Left renal cortex interstitium (tissue), 4 donors: Measurements from ENCODE around the gene FBXO42. TPM values are rescaled to one million over a fixed set of nuclear protein-coding genes. Genes with fewer than 3 reads are reported as not detected.
"Not testable (repeated sequence)": the region's sequence is repeated elsewhere in the genome, so short reads cannot be mapped to it uniquely, and the experiment has no call there.

Experiments
- DNase-seq, 4 donors: peaks; one replicate each; pipeline ENCODE4 v3.0.0-alpha.2; 2013; ENCODE audit warnings: low read depth in 4 of 4, low spot score in 2 of 4, missing footprints in 1 of 4
- polyA plus RNA-seq, 4 donors: library from polyadenylated mRNA; unstranded; fragments of 120-200 nt; gene quantifications; one replicate each; pipeline ENCODE4 v1.2.1, GENCODE V29; 2013; ENCODE audit not compliant: insufficient read length in 4 of 4

Gene FBXO42
- polyA plus RNA-seq, 4 donors = 18.3 to 24.0 (median 21.4) TPM

DNA sequence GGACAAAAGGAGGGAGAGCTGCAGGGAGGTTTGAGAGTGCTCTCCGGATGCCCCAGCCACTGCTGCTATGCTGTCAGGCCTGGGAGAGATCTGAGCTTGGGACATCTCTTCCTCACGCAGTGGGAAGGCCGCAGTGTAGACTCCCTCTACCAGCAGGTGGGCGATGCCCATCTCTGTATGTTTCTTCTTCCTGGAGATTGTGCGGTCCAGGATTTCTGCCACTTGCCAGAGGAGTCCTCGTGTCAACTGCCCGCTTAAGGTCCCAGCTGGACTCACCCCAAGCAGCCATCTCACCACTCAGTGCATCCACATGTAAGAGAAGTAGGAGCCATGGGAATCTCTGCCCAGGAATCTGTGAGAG, 126.2 kb downstream of the FBXO42 start:
- DNase-seq = no peak

DNA sequence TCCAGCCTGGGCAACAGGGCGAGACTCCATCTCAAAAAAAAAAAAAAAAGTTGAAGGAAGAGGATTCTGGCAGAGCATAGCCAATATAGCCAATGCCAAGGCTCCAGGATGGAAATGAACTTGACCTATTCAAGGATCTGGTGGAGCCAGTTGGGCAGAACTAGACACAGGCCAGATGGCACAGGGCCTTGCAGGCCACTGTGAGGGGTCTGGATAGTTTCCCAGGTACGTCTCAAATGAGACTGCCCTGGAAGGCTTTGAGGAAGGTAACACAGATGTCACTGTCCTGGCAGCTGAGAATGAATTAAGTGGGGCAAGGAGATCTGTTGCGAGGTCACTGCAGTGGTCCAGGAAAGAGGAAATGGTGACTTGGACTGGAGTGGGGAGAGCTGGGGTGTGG, 127.8 kb downstream of the FBXO42 start:
- DNase-seq = no peak

DNA sequence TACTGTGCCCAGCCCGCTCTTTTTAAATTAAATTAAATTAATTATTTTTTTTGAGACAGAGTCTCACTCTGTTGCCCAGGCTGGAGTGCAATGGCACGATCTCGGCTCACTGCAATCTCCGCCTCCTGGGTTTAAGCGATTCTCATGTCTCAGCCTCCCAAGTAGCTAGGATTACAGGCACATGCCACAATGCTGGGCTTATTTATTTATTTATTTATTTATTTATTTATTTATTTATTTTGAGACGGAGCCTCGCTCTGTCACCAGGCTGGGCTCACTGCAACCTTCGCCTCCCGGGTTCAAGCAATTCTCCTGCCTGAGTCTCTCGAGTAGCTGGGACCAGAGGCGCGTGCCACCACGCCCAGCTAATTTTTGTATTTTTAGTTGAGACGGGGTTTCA, 129.6 kb downstream of the FBXO42 start:
- not testable (repeated sequence) for DNase-seq

DNA sequence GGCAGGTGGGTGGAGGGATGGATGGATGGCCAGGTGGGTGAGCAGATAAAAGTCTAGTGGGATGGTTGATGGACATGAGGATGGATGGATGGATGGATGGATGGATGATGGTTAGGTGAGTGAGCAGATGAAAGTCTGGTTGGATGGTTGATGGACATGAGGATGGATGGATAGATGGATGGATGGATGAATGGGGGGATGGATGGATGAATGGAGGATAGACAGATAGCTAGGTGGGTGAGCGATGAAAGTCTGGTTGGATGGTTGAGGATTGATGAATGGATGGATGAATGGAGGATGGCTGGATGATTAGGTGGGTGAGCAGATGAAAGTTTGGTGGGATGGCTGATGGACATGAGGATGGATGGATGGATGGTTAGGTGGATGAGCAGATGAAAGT, 130.8 kb downstream of the FBXO42 start:
- DNase-seq = no peak

DNA sequence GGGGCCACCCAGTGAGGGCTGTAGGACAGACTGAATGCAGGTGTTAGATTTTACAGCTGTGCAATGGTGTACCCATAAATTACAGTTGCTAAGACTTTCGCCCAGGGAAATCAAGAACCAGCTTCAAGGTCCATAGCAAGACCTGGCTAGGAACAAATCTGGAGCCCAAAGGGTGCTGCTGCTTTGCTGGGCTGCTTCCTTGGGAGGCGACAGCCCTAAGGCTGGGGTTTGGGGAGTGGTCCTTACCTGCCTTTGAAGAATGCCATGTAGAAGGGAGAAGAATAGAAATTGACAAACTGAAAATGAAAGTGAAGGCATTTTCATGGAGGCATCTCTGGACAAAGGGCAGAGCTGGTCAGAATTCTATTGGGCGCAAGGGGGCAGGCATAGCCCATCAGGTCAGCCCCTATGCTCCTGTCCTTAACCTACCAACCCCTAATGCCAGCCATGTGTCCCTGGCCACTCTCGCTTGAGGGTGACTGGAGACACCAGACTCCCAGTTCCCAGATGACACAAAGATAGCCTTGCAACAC, 132.2 kb downstream of the FBXO42 start:
- no peak for DNase-seq

DNA sequence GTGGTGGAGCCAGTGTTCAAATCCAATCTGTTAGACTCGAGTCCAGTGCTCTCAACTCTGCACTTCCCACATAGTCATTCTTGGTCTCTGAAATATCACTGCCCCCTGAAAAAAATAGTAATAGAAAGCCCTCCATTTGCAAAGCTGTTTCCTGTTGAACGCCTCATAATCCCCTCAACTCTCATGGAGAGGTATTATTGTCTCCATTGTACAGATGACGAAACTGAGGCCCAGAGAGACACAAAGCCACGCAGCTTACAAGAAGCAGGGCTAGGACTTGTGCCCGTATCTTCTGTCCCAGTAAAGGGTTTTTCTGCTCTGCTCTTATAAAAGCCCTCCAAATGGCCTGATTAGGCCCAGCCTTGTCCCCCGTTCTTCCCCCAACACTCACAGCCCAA, 133.6 kb downstream of the FBXO42 start:
- DNase-seq = no peak

DNA sequence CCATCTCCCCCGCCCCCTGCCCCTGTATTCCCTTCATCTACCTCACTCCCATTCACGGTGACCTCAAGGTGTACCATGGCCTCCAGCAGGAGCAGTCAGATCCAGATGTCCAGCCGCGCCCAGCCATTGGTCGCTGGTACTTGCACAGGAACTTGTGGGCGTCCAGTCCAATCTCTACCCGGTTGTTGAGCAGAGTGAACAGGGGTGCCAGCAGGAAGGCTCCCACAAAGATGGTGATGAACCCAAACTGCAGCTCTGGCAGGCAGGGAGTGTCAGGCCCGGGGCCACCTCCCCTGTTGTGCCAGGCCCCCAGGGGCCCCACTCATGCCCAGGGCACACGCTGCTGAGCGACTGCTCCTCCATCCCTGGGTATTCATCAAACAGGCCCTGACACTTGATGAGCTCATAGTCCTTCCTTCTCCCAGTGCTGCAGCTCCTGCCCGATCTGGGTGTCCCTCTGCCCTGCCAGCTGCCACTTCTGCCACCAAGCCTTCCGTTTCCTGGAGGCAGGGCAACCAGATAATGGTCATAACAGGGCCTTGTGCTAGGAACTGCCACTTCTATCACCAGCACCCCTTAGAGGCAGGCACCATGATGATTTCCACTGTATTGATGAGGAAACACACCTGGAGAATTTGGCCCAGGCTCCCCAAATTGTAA, 134.1 kb downstream of the FBXO42 start:
- no peak for DNase-seq

DNA sequence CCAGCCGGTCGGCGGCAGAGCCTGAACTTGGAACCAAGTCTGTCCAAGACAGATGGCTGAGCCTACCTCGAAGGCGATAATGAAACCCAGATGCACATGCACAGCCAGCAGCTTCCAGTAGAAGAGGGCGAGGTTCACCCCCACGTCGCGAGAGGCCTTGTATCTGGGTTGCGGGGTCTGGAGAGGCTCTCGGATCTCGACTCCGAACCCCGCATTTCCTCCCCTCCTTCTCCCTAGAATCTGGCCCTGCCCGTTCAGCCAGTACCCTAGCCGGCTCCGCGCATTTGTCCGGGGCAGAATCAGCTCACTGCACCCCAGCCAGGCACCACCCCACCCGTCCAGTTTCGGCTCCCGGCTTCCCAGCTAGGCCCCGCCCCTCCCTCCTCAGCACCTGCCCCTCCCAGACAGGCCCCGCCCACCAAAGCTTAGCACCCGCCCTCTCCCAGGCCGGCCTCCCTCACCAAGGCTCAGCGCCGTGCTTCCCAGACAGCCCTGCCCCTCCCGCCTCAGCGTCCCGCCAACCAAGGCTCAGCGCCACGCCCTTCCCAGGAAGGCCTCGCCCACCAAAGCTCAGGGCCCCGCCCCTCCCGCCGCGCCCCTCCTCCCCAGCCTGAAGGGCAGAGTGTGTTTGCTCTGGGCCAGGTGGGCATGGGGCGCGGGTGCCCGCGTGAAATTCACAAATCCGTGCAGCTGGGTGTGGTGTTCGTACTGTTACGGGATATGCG, 135.1 kb downstream of the FBXO42 start:
- DNase-seq = peak in 3 of 4 donors; percentile 82 to 90 (median 86)

DNA sequence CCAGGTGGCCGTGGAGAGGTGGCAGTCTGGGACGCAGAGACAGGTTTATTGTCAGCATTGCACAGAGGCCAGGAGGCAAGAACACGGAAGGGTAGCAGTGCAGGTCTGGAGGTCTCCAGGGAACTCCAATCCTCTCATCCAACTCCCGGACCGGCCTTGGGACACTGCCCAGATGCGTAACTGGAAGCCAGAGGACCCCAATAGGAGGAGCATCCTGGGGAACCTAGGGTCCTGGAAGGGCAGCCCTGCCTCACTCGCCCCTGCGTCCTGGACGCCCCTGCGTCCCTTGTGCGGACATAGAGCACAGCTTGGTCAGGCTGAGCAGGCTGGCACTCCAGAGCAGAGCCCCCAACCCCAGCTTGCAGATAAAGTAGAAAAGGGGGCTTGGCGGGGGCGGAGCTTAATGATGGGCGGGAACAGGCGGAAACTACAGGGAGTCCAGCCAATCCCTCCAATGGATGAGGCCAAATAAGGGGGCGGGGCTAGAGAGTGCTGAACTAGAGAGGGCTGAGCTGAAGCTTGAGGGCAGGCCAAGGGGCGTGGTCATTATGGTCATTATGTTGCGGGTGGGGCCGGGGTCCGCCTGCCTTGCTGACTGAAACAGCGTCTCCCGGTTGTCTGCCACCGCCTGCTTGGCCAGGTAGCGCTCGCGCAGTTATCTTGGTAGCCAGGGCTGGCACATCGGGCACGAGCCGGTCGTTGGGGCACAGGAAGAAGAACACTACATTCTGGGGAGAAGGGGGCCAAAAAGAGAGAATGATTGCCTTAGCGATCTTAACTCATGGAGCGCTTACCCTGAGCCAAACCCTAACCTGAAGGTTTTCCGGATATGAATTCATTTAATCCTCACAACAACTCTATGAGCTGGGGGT, 136.2 kb downstream of the FBXO42 start:
- peak in 1 of 4 donors; percentile 89 for DNase-seq

DNA sequence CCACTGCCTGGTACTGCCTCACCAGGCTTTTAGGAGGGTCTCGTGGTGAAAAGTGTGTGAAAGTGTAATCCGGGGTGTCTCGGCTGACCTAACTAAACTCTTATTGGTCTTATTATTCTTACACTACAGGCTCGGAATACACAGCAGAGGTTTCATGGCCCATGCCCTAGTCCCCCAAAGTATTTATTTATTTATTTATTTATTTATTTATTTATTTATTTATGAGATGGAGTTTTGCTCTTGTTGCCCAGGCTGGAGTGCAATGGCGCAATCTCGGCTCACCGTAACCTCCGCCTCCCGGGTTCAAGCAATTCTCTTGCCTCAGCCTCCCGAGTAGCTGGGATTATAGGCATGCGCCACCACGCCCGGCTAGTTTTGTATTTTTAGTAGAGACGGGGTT, 137.0 kb downstream of the FBXO42 start:
- not testable (repeated sequence) for DNase-seq

DNA sequence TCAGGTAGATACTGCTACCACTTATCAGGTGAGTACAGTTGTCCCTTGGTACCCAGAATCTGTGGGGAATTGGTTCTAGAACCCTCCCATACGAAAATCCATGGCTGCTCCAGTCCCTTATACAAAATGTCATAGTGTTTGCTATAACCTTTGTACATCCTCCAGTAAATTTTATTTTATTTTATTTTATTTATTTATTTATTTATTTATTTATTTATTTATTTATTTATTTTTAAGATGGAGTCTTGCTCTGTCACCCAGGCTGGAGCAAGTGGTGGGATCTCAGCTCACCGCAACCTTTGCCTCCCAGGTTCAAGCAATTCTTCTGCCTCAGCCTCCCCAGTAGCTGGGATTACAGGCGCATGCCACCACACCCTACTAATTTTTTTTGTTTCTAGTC, 138.7 kb downstream of the FBXO42 start:
- DNase-seq = not testable (repeated sequence)

DNA sequence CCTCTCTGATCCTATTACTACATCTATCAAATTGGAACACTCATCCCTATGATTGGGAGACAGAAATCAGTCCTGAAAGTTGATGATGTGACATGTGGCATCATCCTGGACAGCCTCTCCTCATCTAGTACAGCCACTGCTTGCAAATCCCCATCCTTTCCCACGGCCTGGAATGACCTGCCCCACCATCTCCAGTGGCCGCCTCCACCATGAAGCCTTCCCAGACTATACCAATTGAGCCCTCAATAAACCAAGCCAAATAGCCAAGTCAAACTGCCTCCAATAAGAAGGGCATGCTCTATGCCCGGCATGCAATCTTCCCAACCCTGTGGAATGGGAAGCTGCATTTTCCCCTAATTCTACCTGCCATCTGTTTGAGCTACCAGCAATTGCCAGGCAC, 139.3 kb downstream of the FBXO42 start:
- no peak for DNase-seq

DNA sequence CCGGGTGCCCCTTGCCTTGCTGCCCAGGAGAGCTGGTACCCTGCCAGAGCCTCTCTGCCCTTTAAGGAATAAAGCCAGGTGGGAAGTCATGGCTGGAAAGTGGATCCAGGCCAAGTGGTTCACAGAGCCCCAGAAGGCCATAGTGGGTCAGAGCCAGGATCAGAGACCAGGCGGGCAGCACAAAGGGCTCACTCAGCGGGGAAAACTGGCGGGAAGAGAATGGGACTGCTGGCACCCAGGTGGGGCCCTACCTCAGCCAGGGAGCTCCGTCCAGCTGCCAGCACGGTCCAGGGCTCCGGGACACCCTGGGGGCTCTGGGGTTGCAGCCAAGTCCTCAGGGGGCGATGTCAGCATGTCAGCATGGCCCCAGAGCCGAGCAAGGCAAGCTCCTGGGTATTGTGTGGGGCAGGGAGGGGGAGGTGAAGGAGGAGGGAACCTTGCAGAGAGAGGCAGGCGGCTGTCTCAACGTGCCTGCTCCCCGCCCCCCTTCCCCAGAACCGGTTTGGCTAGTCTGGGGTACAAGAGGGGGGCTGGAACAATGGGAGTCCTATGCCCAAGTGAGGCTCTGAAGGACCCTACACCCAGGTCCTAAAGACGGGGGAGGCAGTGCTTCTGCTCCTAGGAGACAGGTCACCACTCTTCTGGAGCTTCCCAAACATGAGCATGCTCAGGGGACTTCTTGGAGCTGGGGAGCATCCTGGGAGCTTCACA, 139.9 kb downstream of the FBXO42 start, which contains the start of gene ARHGEF19:
Gene ARHGEF19 (minus strand): TSS at position 402 of the 711 bp plus-strand sequence. CDS start 3,598 bp downstream, outside the sequence.
- DNase-seq = no peak

DNA sequence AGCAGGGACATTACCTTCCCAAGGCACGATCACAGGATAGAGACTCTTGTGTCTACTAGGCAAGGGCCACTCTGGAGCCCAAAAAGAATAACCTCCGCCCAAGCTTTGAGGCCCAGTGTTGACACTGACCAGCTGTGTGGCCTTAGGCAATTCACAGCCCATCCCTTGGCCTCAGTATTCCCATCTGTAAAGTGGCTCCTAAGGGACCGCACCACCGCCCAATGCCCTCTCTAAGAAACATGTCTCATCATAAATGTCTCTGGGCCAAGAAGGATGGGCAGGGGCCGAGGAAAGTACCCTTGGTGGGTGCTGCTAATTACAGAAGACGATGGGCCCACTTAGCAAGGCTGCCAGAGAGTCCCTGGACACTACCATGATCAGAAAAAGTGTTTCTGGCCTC, 140.5 kb downstream of the FBXO42 start:
- no peak for DNase-seq

DNA sequence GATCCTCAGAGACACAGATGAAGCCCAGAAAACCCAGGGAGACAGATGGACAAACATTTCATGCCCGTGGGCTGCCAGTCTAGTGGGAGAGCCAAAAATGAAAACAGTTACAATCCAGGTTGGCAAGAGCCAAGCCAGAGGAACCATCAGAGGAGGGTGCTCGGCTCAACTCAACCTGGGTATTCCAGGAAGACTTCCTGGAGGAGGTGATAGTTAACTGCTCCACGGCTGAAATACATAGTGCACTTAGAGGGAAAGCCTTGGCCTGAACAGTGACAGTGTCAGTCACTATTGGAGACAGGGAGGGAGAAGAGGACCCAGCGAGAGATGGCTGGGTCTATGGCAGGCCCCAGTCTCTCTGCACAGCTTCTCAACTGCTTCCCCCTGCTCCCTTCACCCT, 141.7 kb downstream of the FBXO42 start:
- DNase-seq = no peak

DNA sequence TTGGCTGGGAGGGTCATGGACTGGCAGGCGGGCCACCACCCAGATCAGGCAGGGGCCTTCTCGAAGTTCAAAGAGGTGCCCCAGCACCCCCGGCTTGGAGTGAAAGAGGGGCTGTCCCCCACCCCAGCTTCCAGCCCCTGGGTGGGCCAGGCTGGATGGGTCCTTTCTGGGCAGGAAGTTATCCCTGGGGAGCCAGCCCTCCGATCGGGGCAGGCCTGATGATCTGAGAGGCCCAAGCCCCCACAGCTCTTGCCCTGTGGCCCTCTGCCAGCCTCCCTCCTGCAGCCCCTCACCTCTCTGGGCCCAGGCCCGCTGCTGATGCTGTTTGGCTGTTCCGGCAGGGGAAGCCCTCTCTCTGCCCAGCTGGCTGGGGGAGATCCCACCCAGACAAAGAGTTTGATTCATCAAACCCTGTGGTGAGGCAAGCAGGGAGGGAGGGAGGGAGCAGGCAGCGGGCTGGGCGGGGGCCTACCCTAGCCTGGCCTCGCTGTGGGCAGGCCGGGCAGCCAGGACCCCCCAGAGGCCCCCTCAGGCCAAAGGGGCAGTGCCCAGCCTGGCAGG, 142.4 kb downstream of the FBXO42 start:
- no peak for DNase-seq

DNA sequence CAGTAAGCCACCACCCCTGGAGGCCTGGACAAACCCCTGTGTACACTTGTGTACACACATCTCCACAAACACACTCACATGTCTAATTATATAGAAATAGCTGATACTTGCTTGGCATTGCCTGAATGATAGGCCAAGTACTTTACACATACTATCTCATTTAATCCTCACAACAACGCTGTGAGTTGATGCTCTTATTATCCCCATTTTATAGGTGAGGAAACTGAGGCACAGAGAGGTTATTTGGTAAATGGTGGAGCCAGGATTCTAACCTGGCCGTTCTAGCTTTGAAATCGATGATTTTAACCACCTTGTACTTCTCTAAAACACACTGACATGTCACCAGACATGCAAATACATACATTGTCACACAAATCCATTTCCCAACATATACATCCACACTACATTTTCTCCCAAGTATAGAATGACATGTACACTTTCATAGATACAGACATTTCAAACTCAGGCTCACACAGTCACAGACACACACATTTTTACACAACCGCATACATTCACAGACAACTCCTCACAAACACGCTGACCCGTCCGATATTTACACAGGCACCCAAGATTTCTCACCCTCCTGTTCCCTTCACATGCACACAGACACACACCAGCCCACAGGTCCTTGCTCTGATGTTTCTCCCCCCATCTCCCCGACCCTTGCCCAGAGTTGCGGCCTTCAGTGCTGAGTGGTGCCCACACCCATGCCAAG, 143.0 kb downstream of the FBXO42 start:
- no peak for DNase-seq

DNA sequence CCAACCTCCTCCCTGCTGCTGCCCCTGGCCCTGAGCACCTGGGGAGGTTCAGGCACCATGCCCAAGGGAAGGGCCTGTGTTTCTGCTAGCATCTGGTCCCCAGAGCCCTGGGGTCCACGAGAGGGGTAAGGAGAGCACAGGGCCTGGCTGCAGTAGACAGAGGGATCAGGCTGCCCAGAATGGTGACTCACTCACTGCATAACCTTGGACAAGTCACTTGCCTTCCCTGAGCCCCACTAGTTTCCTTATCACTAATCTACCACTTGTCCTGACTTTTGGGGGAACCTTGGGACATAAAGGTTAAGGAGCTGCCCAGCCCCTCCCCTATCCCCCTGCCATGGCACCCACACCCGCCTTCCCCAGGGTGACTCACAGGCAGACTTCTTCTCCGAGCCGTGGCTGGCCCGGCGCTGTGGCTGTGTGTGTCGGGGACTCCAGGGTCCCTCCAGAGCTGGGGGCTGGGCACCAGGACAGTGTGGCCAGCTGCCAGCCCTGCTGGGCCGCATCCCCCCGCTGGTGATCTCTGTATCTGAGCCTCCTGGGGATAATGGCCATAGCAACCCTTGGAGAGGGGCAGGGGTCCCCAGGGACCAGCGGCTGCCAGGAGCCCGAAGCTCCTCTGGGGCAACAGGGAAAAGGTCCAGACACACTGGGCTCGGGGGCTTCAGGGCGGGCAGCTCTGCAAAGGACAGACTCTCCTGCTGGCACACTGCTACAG, 143.9 kb downstream of the FBXO42 start:
- no peak for DNase-seq
